Measurements from ENCODE around the gene GTF2I.
"Not testable (repeated sequence)": the region's sequence is repeated elsewhere in the genome, so short reads cannot be mapped to it uniquely, and the experiment has no call there.

DNA sequence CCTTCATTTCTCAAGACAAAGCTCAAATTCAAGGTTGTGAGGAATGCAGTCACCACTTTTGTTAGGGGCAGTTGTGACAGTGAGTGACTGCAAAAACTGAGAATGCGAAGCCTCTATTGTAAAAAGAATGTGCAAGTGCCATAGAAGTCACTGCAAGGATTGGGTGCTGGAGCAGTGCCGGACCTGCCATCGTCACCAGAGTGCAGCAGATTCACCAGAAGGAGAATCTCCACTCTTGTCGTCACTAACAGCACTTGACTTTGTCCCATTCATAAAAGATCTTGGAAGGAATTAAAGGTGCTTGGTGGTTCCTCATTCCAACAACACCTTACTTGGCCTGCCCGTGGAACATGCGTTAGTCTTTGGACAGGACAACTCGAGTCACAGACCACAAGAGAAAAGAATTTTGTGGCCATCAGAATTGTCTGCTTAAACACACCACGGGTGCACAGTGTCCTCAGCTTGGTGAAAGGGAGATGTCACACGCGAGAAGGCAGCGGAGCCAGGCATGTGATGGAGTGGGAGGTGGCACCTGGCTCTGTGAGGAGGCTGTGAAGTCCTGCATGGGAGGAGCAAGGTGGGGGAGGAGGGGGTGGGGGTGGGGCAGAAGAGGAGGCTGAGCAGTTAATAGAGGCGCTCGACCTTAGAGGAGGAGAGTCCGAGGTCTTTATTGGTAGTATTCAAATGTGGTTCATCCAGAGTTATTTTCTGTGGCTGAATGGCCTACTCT is 82.6 kb downstream of the GTF2I start:
- TF ChIP-seq POLR2A (IDR thresholded peaks at IDR 0.05); POLR2AphosphoS5 (IDR thresholded peaks at IDR 0.05; ENCODE audit: insufficient read depth in 1 of 2, low read depth in 1 of 2): not testable (repeated sequence)
- TF ChIP-seq, protein P1, sequence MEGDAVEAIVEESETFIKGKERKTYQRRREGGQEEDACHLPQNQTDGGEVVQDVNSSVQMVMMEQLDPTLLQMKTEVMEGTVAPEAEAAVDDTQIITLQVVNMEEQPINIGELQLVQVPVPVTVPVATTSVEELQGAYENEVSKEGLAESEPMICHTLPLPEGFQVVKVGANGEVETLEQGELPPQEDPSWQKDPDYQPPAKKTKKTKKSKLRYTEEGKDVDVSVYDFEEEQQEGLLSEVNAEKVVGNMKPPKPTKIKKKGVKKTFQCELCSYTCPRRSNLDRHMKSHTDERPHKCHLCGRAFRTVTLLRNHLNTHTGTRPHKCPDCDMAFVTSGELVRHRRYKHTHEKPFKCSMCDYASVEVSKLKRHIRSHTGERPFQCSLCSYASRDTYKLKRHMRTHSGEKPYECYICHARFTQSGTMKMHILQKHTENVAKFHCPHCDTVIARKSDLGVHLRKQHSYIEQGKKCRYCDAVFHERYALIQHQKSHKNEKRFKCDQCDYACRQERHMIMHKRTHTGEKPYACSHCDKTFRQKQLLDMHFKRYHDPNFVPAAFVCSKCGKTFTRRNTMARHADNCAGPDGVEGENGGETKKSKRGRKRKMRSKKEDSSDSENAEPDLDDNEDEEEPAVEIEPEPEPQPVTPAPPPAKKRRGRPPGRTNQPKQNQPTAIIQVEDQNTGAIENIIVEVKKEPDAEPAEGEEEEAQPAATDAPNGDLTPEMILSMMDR (IDR thresholded peaks at IDR 0.05), result not testable (repeated sequence)

Data from vagina (tissue), 2 donors.